Motor neuron (in vitro differentiated cells): ENCODE results near the gene SLC38A7. TPM values are rescaled to one million over a fixed set of nuclear protein-coding genes. Genes with fewer than 3 reads are reported as not detected.

Source experiments
- ATAC-seq, 8 experiments: fragments of 200-7000 bp; cut with Tn5 transposase; replicated peaks in 6 of 8; 2 replicates each; pipeline ENCODE4 v1.8.0; 2021; ENCODE audit warnings: mild to moderate bottlenecking in 8 of 8, moderate library complexity in 8 of 8
- H3K27ac ChIP-seq, 2 donors: fragments of 250-450 bp; sonication (Bioruptor Pico); 2 replicates each; pipeline ENCODE4 v1.9.0; 2021; ENCODE audit warnings: antibody characterized with exemption in 2 of 2, mild to moderate bottlenecking in 2 of 2, moderate library complexity in 1 of 2
- H3K4me1 ChIP-seq, 2 donors: fragments of 250-450 bp; sonication (Bioruptor Pico); replicated peaks in 1 of 2; 2 replicates each; pipeline ENCODE4 v1.6.1; 2021; ENCODE audit warnings: antibody characterized with exemption in 2 of 2, mild to moderate bottlenecking in 2 of 2, moderate library complexity in 1 of 2
- H3K4me3 ChIP-seq, 5 donors: fragments of 250-450 bp; sonication (Bioruptor Pico); 2 replicates each; pipeline ENCODE4 v1.9.0; 2021; ENCODE audit warnings: antibody characterized with exemption in 5 of 5, mild to moderate bottlenecking in 5 of 5, moderate library complexity in 4 of 5
- WGBS, 10 experiments: fragments of 450-650 bp; shearing (Covaris generic); methylation state at CpG; one replicate each; pipeline ENCODE4 v1.0.0; 2022; 5-methylcytosine and 5-hydroxymethylcytosine counted together
- in situ Hi-C, 9 experiments: fragments of 400-800 bp; cut with MboI; loops; one replicate each; pipeline ENCODE4 v1.15.0; 2021; ENCODE audit warnings: low sequenced_read_pairs in 9 of 9, low pct_unique_long_range_greater_than_20kb in 2 of 9; ENCODE audit not compliant: unreplicated experiment in 9 of 9
- total RNA-seq, 8 experiments: library from RNA; unstranded; fragments of 300-600 nt; gene quantifications; 2 replicates each; pipeline versions ENCODE4 v1.2.3 to v1.2.4, GENCODE V29; 2022

The SLC38A7 gene, protein sequence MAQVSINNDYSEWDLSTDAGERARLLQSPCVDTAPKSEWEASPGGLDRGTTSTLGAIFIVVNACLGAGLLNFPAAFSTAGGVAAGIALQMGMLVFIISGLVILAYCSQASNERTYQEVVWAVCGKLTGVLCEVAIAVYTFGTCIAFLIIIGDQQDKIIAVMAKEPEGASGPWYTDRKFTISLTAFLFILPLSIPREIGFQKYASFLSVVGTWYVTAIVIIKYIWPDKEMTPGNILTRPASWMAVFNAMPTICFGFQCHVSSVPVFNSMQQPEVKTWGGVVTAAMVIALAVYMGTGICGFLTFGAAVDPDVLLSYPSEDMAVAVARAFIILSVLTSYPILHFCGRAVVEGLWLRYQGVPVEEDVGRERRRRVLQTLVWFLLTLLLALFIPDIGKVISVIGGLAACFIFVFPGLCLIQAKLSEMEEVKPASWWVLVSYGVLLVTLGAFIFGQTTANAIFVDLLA
- total RNA-seq, result 10 to 100 TPM in 5 of 8 experiments, 1 to 10 TPM in 3; 5.0 to 30.7 (median 16.9) TPM

DNA sequence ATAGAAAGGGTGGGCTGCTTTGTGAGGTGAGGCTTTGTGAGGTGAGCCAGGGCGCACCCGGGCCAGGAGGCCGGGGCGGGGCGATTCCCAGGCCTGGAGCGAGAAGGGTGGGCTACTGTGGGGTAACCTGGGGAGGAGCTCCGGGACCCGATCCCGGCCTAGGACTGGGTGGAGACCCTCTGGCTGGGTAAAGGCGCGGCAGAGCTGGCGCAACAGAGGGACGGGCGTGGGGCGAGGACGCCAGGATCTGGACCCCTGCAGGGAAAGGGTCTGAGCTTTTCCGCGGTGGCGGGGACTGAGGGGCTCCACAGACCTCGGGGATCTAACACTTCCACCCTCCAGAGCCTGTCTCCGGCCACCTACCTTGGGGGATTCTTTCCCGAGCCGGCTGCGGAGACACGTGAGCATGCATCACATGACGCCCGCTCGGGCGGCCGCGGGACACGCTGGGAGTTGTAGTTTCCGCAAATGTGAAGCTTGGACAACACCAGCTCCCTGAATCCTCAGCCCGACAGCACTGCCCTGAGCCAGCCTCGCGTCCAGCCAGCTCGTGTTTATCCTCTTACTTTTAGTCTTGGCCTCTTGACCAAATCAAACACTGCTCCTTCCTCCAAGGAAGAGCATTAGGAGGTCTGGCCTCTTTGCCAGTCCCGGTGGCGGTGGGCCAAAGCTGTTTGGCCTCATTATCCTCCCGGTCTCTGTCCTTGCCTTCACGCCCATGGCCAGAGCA is at the start of gene SLC38A7:
Gene SLC38A7 (minus strand): TSS at position 417 of the 730 bp plus-strand sequence. CDS start 4,644 bp downstream, outside the sequence.
- WGBS, 10 experiments, result 0 to 100% (median 11%) methylated on average over 1 to 15 of the region's 41 CpGs; no CpG with 5 or more reads in 3 of the 10 experiments
- Histone ChIP-seq H3K27ac (no peak within 1 kb of the TSS), H3K4me1 (peaks cover 6 to 9% of the 10 kb centered on the region in 2 donors), H3K4me3 (peak within 1 kb of the TSS; percentile 53 to 90 (median 68))
- peak; percentile 92 to 99 (median 98) for ATAC-seq
- in situ Hi-C loops, result no loop called here

DNA sequence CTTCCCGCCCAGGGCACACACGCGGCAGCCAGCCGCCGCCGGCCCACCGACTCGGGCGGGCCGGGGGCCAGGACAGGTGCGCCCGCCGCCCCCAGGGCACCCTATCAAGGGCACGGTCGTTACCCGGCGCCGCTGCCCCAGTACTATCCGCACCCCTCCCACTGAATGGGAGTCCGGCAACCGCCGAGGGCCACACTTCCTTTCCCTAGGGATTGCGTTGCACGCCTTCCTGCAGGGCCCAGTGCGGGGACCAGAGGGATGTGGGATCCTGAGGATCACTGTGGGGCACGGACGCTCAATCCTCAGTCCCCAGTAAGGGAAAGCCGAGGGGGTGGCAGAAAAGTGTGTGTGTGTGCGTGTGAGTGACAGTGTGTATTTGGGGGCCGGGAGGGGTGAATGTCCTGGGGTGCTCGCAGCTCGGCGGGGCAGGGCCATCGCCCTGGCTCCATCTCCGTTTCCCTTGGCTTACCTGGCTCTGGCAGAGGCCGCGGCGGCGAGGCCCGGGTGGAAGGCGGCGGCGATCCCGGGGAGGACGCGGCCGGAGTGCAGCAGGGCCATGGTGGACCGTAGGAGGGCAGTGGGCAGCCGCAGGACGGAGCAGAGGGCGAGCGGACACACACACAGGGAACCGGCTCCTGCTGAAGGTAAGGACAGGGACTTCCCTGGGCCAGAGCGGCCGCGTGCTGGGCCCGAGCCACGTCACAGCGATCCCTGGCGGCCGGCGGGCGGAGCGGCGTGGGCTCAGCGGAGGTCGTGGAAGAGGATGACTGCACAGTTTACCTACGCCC is 49.3 kb upstream of the SLC38A7 start, which contains the start of gene GOT2:
Gene GOT2 (minus strand): TSS at position 646 of the 788 bp plus-strand sequence. CDS start 88 bp downstream, at position 558.
- in situ Hi-C loops, result no loop called here
- WGBS, 10 experiments, result 0% methylated on average over 1 of the region's 68 CpGs; no CpG with 5 or more reads in 8 of the 10 experiments
- peak within 1 kb of the TSS; percentile 70 to 73 for H3K27ac ChIP-seq
- peak; percentile 94 to 97 (median 96) for ATAC-seq
- H3K4me3 ChIP-seq, result peak within 1 kb of the TSS; percentile 68 to 90 (median 81)
- H3K4me1 ChIP-seq, result peaks cover 8 to 9% of the 10 kb centered on the region in 2 donors

DNA sequence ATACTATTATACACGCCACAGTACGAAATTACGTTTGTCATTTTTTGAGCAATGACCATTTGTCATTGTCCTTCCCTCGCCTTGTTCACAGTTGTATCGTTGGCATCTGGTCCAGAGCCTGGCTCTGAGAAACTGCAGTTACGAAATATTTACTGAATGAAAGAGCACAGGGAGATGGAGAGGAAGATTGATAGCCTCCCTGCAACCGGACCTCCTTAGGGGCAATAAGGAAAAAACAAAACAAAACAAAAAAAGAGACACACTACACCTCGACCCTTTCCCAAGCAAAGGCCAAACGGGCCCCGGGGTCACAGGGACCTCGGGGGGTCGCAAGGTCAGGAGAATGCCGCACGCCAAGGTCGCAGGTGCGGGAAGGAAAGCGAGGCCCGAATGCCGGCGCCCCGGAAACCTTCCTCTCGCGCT is 48.7 kb upstream of the SLC38A7 start:
- peak overlapping the region; percentile 68 to 90 (median 81) for H3K4me3 ChIP-seq
- ATAC-seq, result peak in 2 of 8 experiments; percentile 1 to 3
- 0 to 22% (median 0%) methylated on average over 1 to 12 of the region's 23 CpGs; no CpG with 5 or more reads in 3 of the 10 experiments for WGBS, 10 experiments
- peak overlapping the region; percentile 70 to 73 for H3K27ac ChIP-seq
- peaks cover 8 to 9% of the 10 kb centered on the region in 2 donors for H3K4me1 ChIP-seq
- in situ Hi-C loops, result no loop called here

DNA sequence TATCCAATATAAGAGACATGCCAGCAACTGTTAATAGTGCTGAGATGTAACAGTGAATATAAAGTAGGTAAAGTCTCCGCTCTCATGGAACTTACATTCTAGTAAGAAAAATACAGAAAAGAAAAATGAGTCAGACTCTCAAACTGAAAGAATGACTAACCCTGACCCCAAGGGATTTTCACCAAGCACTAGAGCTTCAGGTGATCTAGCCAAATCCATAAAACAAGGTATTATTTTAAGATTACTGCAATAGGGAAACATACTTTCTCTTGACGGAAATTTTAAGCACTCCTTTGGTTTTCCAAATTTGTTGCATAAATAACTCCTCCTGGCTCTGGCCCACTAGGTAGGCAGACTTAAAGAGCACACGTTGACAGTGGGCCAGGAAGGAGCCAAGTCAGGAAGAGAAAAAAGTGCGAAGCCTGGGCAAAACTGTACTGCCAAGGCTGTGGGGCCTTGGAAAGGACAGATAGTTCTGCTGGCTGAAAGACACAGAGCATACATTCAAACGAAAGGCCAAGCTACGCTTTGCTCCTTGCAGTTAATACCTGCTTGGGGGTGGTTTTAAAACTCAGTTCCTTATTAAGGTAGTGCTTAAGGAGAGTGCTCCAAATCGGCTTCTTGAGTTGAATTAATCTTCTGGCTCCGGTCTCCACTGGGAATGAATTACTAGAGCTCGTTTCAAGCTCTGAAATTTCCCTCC is 48.1 kb upstream of the SLC38A7 start:
- Histone ChIP-seq H3K4me1 (peaks cover 8 to 9% of the 10 kb centered on the region in 2 donors), H3K27ac (no peak overlapping the region), H3K4me3 (peak overlapping the region; percentile 68 to 90 (median 81))
- no peak for ATAC-seq
- in situ Hi-C loops, result no loop called here
- 0 to 95% (median 41%) methylated on average over 2 to 8 of the region's 9 CpGs for WGBS, 10 experiments

DNA sequence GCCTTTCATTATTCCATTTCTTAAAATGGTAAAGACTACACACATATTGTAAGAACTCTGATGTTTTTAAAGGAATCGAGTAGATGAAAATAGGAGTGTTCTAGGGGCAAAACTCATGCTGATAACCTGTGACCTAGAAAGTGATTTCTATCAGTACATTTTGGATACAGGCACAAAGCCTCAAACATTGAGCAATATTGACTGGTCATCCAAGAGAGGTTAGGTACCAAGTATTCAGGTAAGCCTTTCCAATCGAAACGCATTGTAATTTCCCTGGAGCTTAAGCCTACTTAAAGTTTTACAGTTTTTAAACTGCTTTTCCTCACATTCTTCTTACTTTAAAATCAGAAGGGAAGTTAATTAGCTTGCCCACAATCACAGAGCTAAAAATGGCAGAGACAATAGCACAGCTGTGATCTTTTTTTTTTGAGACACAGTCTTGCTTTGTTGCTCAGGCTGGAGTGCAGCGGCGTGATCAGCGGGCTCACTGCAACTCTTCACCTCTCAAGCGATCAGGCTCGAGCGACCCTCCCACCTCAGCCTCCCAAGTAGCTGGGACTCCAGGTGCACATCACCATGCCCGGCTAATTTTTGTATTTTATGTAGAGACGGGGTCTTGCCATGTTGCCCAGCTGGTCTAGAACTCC is 46.3 kb upstream of the SLC38A7 start:
- H3K4me1 ChIP-seq, result peaks cover 8 to 9% of the 10 kb centered on the region in 2 donors
- H3K4me3 ChIP-seq, result no peak overlapping the region
- no peak for ATAC-seq
- H3K27ac ChIP-seq, result no peak overlapping the region
- WGBS, 10 experiments, result 87 to 100% (median 94%) methylated on average over 1 to 10 of the region's 11 CpGs
- in situ Hi-C loops, result no loop called here

DNA sequence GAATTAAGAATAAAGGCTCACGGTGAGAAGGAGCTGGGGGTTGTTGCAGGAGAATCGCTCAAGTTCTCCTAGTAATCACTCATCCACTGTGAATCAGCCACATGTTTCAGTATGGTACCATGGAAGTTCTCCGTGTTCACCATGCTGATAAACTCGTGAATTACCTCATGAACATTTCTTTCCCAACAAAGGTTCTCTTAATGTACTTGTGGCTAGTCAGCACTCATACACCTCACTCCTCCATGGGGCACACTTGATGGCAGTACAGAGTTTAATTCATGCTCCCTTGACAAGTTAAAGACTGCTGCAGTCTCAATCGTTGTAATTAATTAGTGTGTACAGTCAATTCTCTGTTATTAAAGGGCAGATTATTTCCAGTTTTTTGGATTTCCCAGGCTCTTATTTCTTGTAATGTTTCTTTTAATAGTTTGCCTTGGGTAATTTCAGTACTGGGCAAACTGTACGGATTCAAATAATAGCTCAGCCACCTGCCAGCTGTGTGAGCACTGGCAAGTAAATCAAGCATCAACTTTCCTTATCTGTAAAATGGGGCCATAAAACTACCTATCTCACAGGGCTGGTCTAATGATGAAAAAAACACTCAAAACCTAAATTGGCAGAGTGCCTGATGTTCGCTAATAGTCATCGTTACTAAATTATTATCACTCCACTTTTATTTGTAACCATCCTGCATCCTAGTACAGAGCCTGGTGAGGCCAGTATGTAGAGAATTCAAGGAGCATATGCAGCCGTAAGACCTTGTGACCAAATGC is 43.4 kb upstream of the SLC38A7 start:
- H3K27ac ChIP-seq, result no peak overlapping the region
- WGBS, 10 experiments, result 88 to 100% (median 95%) methylated on average over 2 to 9 of the region's 9 CpGs
- peaks cover 5 to 8% of the 10 kb centered on the region in 2 donors for H3K4me1 ChIP-seq
- H3K4me3 ChIP-seq, result no peak overlapping the region
- no peak for ATAC-seq
- in situ Hi-C loops, result no loop called here

DNA sequence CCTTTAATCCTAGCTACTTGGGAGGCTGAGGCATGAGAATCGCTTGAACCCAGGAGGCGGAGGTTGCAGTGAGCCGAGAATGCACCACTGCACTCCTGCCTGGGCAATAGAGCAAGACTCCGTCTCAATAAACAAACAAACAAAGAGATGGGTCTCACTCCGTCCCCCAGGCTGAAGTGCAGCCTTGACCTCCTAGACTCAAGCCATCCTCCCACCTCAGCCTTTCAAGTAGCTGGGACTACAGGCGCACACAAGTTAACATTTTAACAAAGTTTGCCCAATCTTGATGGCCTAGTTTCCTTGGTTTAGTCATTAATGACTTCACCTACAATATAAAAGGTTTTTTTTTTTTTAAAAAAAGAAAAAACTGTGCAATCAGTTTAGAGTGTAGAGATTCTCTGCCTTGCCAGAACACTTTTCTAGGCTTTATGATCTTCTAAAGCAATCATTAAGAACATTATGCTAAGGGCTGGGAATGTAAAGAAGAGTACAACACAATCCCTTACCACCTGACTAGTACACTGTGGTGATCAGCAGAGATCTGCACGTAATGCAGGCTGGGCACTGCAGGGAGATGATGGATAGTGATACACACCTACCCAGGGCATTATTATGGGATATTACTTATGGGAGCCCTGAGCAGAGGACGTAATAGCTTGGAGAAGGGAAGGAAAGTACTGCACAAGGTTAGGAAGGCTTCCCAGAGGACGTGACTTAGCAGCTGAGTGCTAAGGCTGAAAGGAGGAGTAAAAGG is 42.6 kb upstream of the SLC38A7 start:
- Histone ChIP-seq H3K4me1 (no peaks in the 10 kb centered on the region), H3K27ac (no peak overlapping the region), H3K4me3 (no peak overlapping the region)
- 40 to 98% (median 88%) methylated on average over 1 to 6 of the region's 9 CpGs; no CpG with 5 or more reads in 1 of the 10 experiments for WGBS, 10 experiments
- in situ Hi-C loops, result no loop called here
- ATAC-seq, result no peak

DNA sequence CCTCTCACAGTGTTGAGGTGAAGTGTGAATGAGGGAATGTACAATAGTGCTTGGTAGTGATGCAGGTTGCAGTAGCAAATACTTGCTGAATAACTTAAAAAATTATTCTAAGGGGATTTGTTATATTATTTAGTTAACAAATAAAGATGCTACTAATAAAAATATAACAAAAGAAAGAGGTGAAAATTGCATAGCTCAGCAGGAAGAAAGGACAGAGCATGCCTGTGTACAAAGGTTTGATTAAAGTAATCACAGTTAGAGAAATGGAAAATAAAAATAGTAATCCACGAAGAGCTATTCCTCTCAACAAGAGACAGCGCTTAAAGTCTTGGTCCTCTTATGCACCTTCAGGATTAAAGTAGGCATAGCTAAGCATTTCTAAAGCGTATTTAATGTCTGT is 38.5 kb upstream of the SLC38A7 start:
- Histone ChIP-seq H3K4me1 (no peaks in the 10 kb centered on the region), H3K4me3 (no peak overlapping the region), H3K27ac (no peak overlapping the region)
- WGBS, 10 experiments, result 30 to 100% (median 74%) methylated on average over 1 to 3 of the region's 3 CpGs; no CpG with 5 or more reads in 1 of the 10 experiments
- in situ Hi-C loops, result no loop called here
- ATAC-seq, result no peak

DNA sequence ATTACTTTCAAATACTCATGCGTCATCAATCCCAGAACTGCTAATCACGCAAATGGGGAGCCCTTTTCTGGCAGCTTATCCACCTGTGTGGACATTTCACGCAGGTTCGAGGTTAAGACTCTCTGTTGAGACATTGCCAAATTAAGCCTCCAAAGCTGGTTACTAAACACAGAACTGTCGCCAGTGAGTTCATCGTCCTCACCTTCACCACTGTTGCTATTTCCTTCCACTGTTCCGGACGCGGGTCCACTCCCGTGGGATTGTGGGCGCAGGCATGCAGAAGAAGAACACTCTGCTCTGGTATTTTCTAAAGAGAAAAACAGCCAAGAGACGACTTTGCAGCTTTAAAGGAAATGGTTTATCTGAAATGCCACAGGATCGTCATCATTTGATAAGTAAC is 33.4 kb upstream of the SLC38A7 start:
- in situ Hi-C loops, result no loop called here
- 60 to 100% (median 97%) methylated on average over 1 to 12 of the region's 13 CpGs; no CpG with 5 or more reads in 1 of the 10 experiments for WGBS, 10 experiments
- ATAC-seq, result no peak
- no peak overlapping the region for H3K27ac ChIP-seq
- H3K4me1 ChIP-seq, result no peaks in the 10 kb centered on the region
- no peak overlapping the region for H3K4me3 ChIP-seq

DNA sequence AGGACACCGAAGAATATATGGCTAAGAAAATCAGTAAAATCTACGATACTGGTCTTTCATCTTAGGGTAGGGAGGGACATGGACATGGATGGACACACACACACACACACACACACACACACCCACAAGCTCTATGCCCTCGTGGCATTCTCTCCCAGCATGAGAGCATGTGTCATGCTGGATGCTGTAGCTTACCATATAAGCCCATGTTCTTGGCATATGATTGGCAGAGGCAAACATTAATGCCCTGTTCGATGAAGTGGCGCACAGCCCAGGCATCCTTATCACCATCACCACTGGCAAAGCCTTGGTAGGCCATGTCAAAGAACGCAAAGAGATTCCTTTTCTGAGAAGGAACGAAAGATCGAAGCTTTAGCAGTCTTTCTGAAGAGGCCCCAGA is 31.9 kb upstream of the SLC38A7 start:
- 79 to 100% (median 100%) methylated on average over 1 to 6 of the region's 8 CpGs; no CpG with 5 or more reads in 1 of the 10 experiments for WGBS, 10 experiments
- Histone ChIP-seq H3K4me3 (no peak overlapping the region), H3K4me1 (no peaks in the 10 kb centered on the region), H3K27ac (no peak overlapping the region)
- no peak for ATAC-seq
- in situ Hi-C loops, result no loop called here
